Spinal cord (tissue), 10 donors: ENCODE measurements around the gene ZBTB7C. TPM values are rescaled to one million over a fixed set of nuclear protein-coding genes. Genes with fewer than 3 reads are reported as not detected.

Experiments
- DNase-seq, 6 donors: peaks; one replicate each; pipeline versions ENCODE4 v3.0.0 to v3.0.0-alpha.2; 2013 to 2015; ENCODE audit warnings: low spot score in 6 of 6, low read depth in 4 of 6
- H3K27ac ChIP-seq: one replicate; pipeline ENCODE4 v1.5.1; 2013; ENCODE audit warnings: low read depth, low read length, control low read depth
- H3K27me3 ChIP-seq: one replicate; pipeline ENCODE4 v1.6.1; 2013; ENCODE audit warnings: low read length; ENCODE audit not compliant: control insufficient read depth, insufficient read depth
- H3K36me3 ChIP-seq: one replicate; pipeline ENCODE4 v1.6.1; 2013; ENCODE audit warnings: low read length; ENCODE audit not compliant: control insufficient read depth, insufficient read depth
- H3K4me1 ChIP-seq: one replicate; pipeline ENCODE4 v1.6.1; 2013; ENCODE audit warnings: low read length; ENCODE audit not compliant: control insufficient read depth, insufficient read depth
- H3K4me3 ChIP-seq: one replicate; pipeline ENCODE4 v1.5.1; 2013; ENCODE audit warnings: low read depth, low read length, control low read depth
- H3K9me3 ChIP-seq: one replicate; pipeline ENCODE4 v1.6.1; 2013; ENCODE audit warnings: low read length; ENCODE audit not compliant: control insufficient read depth, insufficient read depth
- WGBS: methylation state at CpG from one replicate; pipeline ENCODE4 v1.1.5; 2013; ENCODE audit warnings: missing lambda C conversion rate; ENCODE audit not compliant: insufficient coverage; 5-methylcytosine and 5-hydroxymethylcytosine counted together
- polyA plus RNA-seq, 2 donors: library from polyadenylated mRNA; unstranded; fragments of 120-200 nt; gene quantifications; one replicate each; pipeline ENCODE4 v1.2.1, GENCODE V29; 2013; ENCODE audit not compliant: insufficient read length in 2 of 2
- total RNA-seq, 2 donors: library from RNA; depleted of rRNA in 1 of 2; stranded (reverse); fragments of 120-200 nt in 1 of 2; fragments of >200 nt in 1 of 2; gene quantifications; one replicate each; pipeline versions ENCODE4 v1.2.3 to v1.2.4, GENCODE V29; 2013 to 2014
- donor health status: healthy.

ZBTB7C gene
- total and polyA plus RNA-seq, 4 donors: 7.6 to 15.7 (median 9.8) TPM

GRCh38 chr18:48310353-48310752 lies 98.8 kb downstream of the ZBTB7C start:
- H3K4me3 ChIP-seq: no peak overlapping the region
- H3K36me3 ChIP-seq: no peaks in the 10 kb centered on the region
- WGBS: 45% methylated on average over 2 of the region's 6 CpGs
- H3K9me3 ChIP-seq: no peaks in the 10 kb centered on the region
- peaks cover 51% of the 10 kb centered on the region for H3K4me1 ChIP-seq
- H3K27ac ChIP-seq: no peak overlapping the region
- no peaks in the 10 kb centered on the region for H3K27me3 ChIP-seq
- DNase-seq: peak in 2 of 6 donors; percentile 41 to 44

- no peaks in the 10 kb centered on the region for H3K27me3 ChIP-seq
- H3K36me3 ChIP-seq: no peaks in the 10 kb centered on the region
- no peak overlapping the region for H3K27ac ChIP-seq
- peak in 1 of 6 donors; percentile 73 for DNase-seq
- WGBS: no CpG with 5 or more reads among the region's 7 CpGs
- no peak overlapping the region for H3K4me3 ChIP-seq
- H3K9me3 ChIP-seq: no peaks in the 10 kb centered on the region
- peaks cover 46% of the 10 kb centered on the region for H3K4me1 ChIP-seq
Measured at GRCh38 chr18:48308755-48309575, 100.2 kb downstream of the ZBTB7C start.

- H3K36me3 ChIP-seq: no peaks in the 10 kb centered on the region
- no peak for DNase-seq
- H3K27me3 ChIP-seq: no peaks in the 10 kb centered on the region
- WGBS: 55% methylated on average over 1 of the region's 3 CpGs
- H3K27ac ChIP-seq: no peak overlapping the region
- peaks cover 43% of the 10 kb centered on the region for H3K4me1 ChIP-seq
- no peak overlapping the region for H3K4me3 ChIP-seq
- H3K9me3 ChIP-seq: no peaks in the 10 kb centered on the region
Measured at GRCh38 chr18:48308027-48308635, 101.1 kb downstream of the ZBTB7C start.

- H3K4me1 ChIP-seq: peaks cover 48% of the 10 kb centered on the region
- peak in 2 of 6 donors; percentile 34 to 61 for DNase-seq
- no peak overlapping the region for H3K4me3 ChIP-seq
- WGBS: 49% methylated on average over 2 of the region's 5 CpGs
- no peaks in the 10 kb centered on the region for H3K36me3 ChIP-seq
- no peaks in the 10 kb centered on the region for H3K27me3 ChIP-seq
- H3K9me3 ChIP-seq: no peaks in the 10 kb centered on the region
- no peak overlapping the region for H3K27ac ChIP-seq
Measured at GRCh38 chr18:48306838-48307237, 102.3 kb downstream of the ZBTB7C start.

GRCh38 chr18:48304906-48305693 lies 104.1 kb downstream of the ZBTB7C start:
- H3K4me1 ChIP-seq: peaks cover 40% of the 10 kb centered on the region
- H3K9me3 ChIP-seq: no peaks in the 10 kb centered on the region
- DNase-seq: peak in 1 of 6 donors; percentile 44
- WGBS: 68% methylated on average over 13 of the region's 16 CpGs
- H3K27me3 ChIP-seq: no peaks in the 10 kb centered on the region
- H3K27ac ChIP-seq: no peak overlapping the region
- H3K36me3 ChIP-seq: no peaks in the 10 kb centered on the region
- H3K4me3 ChIP-seq: no peak overlapping the region

GRCh38 chr18:48303883-48304282 lies 105.3 kb downstream of the ZBTB7C start:
- no peaks in the 10 kb centered on the region for H3K36me3 ChIP-seq
- 96% methylated on average over 3 of the region's 3 CpGs for WGBS
- H3K4me3 ChIP-seq: no peak overlapping the region
- peaks cover 37% of the 10 kb centered on the region for H3K4me1 ChIP-seq
- no peak overlapping the region for H3K27ac ChIP-seq
- H3K9me3 ChIP-seq: no peaks in the 10 kb centered on the region
- no peak for DNase-seq
- no peaks in the 10 kb centered on the region for H3K27me3 ChIP-seq

- Histone ChIP-seq H3K36me3 (no peaks in the 10 kb centered on the region), H3K4me3 (no peak overlapping the region), H3K27me3 (no peaks in the 10 kb centered on the region), H3K27ac (no peak overlapping the region), H3K9me3 (no peaks in the 10 kb centered on the region), H3K4me1 (peaks cover 33% of the 10 kb centered on the region)
- no peak for DNase-seq
- 100% methylated on average over 3 of the region's 3 CpGs for WGBS
Measured at GRCh38 chr18:48302736-48303135, 106.4 kb downstream of the ZBTB7C start.

- H3K9me3 ChIP-seq: no peaks in the 10 kb centered on the region
- H3K4me3 ChIP-seq: no peak overlapping the region
- H3K36me3 ChIP-seq: no peaks in the 10 kb centered on the region
- H3K4me1 ChIP-seq: peaks cover 36% of the 10 kb centered on the region
- no peak overlapping the region for H3K27ac ChIP-seq
- 58% methylated on average over 4 of the region's 6 CpGs for WGBS
- no peaks in the 10 kb centered on the region for H3K27me3 ChIP-seq
- no peak for DNase-seq
Measured at GRCh38 chr18:48300463-48300961, 108.7 kb downstream of the ZBTB7C start.

- no peak overlapping the region for H3K4me3 ChIP-seq
- no peak overlapping the region for H3K27ac ChIP-seq
- DNase-seq: no peak
- no peaks in the 10 kb centered on the region for H3K9me3 ChIP-seq
- WGBS: 60% methylated on average over 1 of the region's 4 CpGs
- no peaks in the 10 kb centered on the region for H3K27me3 ChIP-seq
- H3K4me1 ChIP-seq: peaks cover 40% of the 10 kb centered on the region
- no peaks in the 10 kb centered on the region for H3K36me3 ChIP-seq
Measured at GRCh38 chr18:48297139-48297538, 112.0 kb downstream of the ZBTB7C start.
